IPS-NIHi11 (cell line): ENCODE data around the gene DCAF4.

Experiments used
- DNase-seq: peaks from one replicate; pipeline ENCODE4 v3.0.0; 2012; ENCODE audit warnings: mixed read lengths, low spot score

Gene DCAF4

GRCh38 chr14:72926292-72927028 is at the start of gene DCAF4:
TSS of gene DCAF4 (plus strand) at chr14:72926464. CDS start at chr14:72937979, 11,515 bp downstream.
- DNase-seq: peak; percentile 99

- no peak for DNase-seq
These were observed 49.6 kb upstream of the DCAF4 start for GRCh38 chr14:72876710-72877063.

GRCh38 chr14:72878746-72879145 is 47.5 kb upstream of the DCAF4 start:
- DNase-seq: no peak

GRCh38 chr14:72879431-72879830 is 46.8 kb upstream of the DCAF4 start:
- no peak for DNase-seq

GRCh38 chr14:72880164-72880563 is 46.1 kb upstream of the DCAF4 start:
- DNase-seq: no peak

- no peak for DNase-seq
These were observed 45.4 kb upstream of the DCAF4 start for GRCh38 chr14:72880820-72881219.

- no peak for DNase-seq
These were observed 44.7 kb upstream of the DCAF4 start for GRCh38 chr14:72881543-72881942.

GRCh38 chr14:72882047-72882446 is 44.2 kb upstream of the DCAF4 start:
- DNase-seq: no peak

GRCh38 chr14:72882463-72882862 is 43.8 kb upstream of the DCAF4 start:
- no peak for DNase-seq

GRCh38 chr14:72883109-72883508 is 43.2 kb upstream of the DCAF4 start:
- DNase-seq: no peak

- DNase-seq: no peak
These were observed 42.3 kb upstream of the DCAF4 start for GRCh38 chr14:72883961-72884360.

GRCh38 chr14:72884386-72884785 is 41.9 kb upstream of the DCAF4 start:
- no peak for DNase-seq

- DNase-seq: no peak
These were observed 38.8 kb upstream of the DCAF4 start for GRCh38 chr14:72887514-72887913.

GRCh38 chr14:72888192-72888591 is 38.1 kb upstream of the DCAF4 start:
- DNase-seq: no peak

- no peak for DNase-seq
These were observed 37.5 kb upstream of the DCAF4 start for GRCh38 chr14:72888636-72889201.

GRCh38 chr14:72889366-72889765 is 36.9 kb upstream of the DCAF4 start:
- no peak for DNase-seq

- no peak for DNase-seq
These were observed 34.6 kb upstream of the DCAF4 start for GRCh38 chr14:72891666-72892102.

- peak; percentile 17 for DNase-seq
These were observed 34.0 kb upstream of the DCAF4 start for GRCh38 chr14:72892103-72892878.

GRCh38 chr14:72892879-72893635 is 33.2 kb upstream of the DCAF4 start:
- peak; percentile 52 for DNase-seq

- DNase-seq: peak; percentile 97
These were observed 32.5 kb upstream of the DCAF4 start, which contains the start of gene DPF3 for GRCh38 chr14:72893636-72894322. TSS of gene DPF3 (minus strand) at chr14:72894101. CDS start at chr14:72894088, 13 bp downstream.

- DNase-seq: no peak
These were observed 32.0 kb upstream of the DCAF4 start for GRCh38 chr14:72894323-72894622.
